GM21360 (cell line): ENCODE results near the gene JPH3.

Experiments used
- ATAC-seq: cut with Tn5 transposase; IDR thresholded peaks from one replicate; pipeline ENCODE4 v1.9.1; 2021; ENCODE audit warnings: mild to moderate bottlenecking, moderate library complexity; ENCODE audit not compliant: unreplicated experiment

The JPH3 gene

DNA sequence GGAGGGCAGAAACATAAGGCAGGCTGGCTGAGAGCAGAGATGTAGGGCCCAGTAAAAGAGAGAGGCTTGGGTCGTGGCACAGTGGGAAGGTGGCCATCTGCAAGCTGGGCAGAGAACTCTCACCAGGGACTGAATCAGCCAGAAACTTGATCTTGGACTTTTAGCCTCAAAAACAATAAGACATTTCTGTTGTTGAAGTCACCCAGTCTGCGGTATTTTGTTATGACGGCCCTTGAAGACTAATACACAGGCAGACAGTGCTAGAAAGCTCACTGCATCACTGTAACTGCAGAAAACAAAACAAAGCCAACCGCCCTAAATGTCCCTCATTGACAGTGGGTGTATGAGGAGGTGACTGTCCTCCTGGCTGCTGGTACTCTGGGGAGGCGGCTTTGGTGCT is 3.9 kb upstream of the JPH3 start:
- no peak for ATAC-seq

DNA sequence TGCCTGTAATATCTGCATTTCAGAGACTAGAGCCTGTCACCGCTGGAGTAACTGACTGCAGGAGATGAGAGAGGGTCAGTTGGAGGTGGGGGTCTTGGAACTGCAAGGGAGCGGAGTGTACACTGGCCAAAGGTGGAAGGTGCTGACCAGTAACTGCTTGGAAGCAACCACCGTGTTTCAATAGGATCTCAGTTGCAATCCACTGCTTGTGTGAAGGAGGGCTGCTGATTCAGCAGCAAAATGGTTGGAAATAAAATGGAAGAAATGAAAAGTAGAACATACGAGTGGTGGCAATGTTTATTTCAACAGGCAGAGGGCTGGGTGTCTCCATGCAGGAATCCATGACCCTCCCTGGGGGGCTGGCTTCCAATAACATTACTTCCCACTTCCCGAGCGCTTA is 2.1 kb upstream of the JPH3 start:
- no peak for ATAC-seq

DNA sequence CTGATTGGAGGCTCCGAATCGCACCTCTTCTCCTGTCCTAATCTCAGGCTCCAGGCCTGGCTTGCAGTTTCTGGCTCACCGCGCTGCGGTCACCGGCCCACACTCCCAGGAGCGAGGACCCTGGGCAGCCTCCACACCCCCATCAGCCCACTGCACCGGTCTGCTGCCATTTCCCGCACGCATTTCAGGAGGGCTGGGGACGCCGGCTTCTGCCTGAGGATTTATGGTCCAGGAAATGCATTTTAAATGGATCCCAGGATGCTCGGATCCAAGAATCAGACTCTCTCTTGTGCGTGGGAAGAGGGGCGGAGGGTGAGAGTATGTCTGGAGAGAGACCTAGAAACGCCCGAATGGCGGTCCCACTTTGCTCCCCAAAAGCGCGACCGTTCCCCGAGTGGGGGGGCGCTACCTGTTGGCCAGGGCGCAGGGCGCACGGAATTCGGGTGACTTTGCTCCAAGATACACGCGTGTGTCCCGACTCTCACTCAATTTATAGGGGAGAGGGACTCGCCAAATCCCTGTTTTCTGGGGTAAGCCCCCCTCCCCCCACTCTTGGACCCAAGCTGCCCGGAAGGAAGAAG is 817 bp upstream of the JPH3 start:
- no peak for ATAC-seq

DNA sequence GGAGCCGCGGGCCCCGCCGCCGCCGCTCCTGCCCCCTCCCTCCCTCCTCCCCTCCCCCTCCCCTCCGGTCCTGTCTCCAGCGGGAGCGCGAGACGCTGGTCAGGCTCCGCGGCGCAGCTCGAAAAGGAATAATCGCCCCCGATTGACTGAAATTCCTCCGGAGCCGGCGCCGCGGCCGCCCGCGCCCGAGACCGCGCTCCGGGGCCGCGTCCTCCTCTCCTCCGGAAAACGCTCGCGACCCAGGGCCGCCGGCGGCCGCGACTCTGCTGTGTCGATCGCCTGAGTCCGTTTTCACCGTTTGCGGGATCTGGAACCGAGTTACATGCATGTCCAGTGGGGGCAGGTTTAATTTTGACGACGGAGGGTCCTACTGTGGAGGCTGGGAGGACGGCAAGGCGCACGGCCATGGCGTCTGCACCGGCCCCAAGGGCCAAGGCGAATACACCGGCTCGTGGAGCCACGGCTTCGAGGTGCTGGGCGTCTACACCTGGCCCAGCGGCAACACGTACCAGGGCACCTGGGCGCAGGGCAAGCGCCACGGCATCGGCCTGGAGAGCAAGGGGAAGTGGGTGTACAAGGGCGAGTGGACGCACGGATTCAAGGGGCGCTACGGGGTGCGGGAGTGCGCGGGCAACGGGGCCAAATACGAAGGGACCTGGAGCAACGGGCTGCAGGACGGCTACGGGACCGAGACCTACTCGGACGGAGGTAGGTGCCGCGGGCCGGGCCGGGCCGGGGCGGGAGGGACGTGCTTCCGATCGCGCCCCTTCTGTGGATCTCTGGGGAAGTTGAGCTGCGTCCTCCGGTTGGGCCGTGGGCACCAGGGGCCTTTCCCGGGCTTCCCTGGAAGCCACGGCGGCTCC is 744 bp downstream of the JPH3 start:
- ATAC-seq, result no peak

DNA sequence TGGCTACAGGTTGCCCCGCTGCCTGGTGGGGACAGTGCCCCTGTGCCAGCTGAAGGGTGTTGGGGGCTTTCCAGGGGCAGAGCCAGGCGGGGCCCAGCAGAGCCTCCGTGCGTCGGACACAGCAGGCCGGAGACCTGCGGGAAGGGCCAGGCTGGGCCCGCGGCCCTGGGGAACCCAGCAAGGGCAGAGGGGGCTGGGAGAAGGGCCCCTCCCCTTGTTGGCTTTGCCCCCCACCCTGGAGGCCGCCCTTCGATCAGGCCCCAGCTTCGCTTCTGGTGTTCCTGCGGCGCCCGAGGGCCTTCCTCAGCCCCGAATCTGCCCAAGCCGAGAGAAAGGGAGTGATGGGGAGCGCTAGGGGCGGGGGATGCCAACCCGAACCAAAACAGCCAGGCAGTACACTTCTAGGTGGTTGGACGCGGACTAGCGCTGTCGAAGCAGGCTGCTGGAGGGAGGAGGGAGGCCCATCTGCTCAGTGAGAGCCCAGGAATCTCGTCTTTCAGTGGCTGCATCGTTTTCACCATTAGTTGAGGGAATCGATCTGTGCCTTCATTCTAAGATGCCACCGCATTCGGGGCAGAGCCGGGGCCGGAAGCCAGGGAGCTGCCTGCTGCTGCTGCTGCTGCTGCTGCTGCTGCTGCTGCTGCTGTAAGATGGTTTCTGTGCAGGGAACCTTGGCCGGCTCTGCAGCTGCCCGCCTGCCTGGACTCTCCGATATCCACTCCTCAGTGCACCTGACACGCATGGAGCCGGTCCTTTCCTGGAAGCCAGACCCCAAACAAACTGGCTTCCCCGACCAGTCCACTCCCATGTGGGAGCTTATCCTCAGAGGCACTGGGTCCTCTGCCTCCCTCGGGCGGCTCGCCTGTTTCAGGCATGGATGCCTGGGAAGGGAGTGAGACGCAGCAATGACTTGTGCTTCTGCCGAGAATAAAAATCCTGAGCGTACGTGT is 1.7 kb downstream of the JPH3 start:
- no peak for ATAC-seq

DNA sequence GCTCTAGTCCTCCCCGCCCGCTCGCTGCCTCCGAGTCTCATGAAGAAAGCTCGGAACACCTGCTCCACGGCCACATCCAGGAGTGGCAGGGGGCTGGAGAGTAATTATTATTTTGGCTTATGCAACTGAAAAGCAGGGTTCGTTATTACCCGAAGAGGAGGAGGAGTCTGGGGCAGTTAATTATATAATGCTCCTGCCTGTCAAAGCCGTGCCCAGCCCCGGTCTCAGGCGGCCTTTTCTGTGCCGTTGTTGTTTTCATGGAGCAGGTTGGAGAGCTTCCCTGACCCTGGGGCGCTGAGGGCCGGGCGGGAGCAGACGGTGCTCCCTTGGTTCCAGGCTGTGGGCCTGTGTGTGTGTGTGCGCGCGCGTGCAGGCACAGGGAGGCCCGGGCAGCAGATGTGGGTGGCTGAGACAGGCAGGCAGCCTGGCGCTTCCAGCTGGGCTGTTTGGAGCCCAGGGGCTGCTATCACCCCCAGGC is 2.4 kb downstream of the JPH3 start:
- no peak for ATAC-seq

DNA sequence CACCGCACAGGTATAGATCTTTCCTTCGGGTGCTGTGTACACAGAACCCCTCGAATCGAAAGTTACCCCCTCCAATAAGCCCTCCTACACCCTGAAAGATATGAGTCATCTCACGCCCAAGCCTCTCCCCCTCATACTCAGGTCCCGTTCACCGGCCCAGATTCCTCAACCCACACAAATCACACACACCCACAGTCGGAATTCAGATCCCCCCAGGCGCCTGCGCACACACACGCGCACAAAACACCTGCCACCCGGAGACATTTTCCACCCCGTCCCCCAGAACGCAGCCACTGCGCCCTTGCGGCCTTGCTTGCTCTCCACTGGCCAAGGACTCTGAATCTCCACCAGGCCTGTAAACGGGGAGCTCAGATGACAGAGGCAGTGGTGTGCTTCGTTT is 4.9 kb downstream of the JPH3 start:
- no peak for ATAC-seq

DNA sequence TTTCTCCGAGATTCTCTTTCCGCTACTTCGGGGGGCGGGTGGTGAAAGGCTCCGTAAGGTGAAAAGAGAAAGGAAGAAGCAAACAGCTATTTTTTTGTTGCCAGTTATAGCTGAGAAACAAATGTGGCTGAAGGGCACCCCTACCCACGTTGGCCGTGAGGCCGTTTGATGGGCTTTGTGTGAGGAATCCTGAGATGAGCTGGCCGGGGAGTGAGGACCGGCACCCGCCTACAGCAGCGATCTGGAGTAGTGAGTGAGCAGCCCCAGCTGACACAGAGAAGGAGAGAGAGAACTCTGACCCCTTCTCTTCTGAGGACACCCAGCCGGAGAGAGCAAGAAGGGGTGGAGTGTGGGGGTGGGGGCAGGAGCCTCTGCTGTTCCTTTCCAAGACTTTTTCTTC is 5.6 kb downstream of the JPH3 start:
- ATAC-seq, result no peak

DNA sequence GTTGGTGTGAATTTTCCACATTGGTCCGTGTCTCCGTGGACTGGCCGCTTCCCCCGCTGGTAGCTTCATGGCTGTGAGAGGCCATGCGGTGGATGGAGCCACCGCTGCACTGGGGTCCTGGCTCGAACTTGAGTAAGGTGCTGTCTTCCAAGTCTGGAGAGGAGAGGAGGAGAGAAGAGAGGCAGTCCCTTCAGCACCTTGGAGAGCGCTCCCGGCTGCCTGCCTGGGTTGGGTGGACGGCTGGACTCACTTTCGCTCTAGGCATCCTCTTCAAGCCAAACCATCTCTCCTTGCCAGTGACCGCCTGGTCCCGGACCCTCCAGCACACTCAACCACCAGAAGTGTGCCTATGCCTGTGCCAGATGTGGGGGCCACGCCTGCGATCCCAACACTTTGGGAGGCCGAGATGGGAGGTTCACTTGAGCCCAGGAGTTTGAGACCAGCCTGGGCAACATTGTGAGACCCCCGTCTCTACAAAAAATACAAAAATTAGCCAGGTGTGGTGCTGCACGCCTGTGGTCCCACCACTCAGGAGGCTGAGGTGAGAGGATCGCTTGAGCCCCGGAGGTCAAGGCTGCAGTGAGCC is 6.2 kb downstream of the JPH3 start:
- ATAC-seq, result no peak

DNA sequence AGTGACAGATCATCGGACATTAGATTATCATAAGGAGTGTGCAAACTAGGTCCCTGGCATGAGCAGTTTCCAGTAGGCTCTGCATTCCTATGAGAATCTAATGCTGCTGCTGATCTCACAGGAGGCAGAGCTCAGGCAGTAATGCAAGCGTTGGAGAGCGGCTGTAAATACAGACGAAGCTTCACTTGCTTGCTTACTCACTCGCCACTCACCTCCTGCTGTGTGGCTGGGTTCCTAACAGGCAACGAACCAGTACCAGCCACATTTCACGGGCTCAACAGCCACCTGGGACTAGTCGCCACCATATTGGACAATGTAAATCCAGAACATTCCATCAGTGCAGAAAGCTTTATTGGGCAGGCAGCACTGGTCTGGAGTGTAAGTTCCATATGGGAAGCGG is 7.7 kb downstream of the JPH3 start:
- ATAC-seq, result no peak

DNA sequence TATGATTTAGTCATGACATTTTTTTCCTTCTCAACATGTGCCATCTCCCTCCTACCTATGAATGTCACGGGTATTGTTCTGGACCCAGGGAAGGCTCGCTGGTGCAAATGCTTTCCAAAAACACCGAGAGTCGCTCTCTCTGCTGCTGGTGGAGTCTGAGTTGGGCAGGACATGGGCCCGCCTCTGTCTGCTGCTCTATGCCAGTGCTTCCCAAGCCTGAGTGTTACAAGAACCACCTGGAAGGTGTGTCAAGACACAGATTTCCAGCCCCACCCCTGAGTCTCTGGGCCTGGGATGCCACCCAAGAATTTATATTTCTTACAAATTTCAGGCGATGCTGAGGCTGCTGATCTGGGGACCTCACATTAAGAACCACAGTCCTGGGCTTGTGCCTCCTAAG is 9.1 kb downstream of the JPH3 start:
- no peak for ATAC-seq

DNA sequence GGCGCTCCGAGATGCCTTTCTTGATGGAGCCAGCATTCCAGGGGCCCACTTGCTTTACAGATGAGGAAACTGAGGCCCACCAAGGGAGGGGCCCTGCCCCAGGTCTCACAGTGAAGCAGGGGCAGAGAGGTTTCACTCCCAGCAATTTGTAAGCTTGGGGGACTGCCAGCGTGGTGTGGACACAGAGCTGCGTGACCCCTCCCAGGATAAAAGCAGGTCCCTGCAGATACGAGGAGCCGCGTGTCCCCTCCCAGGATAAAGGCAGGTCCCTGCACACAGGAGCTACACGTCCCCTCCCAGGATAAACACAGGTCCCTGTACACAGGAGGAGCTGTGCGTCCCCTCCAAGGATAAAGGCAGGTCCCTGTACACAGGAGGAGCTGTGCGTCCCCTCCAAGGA is 11.7 kb downstream of the JPH3 start:
- no peak for ATAC-seq

DNA sequence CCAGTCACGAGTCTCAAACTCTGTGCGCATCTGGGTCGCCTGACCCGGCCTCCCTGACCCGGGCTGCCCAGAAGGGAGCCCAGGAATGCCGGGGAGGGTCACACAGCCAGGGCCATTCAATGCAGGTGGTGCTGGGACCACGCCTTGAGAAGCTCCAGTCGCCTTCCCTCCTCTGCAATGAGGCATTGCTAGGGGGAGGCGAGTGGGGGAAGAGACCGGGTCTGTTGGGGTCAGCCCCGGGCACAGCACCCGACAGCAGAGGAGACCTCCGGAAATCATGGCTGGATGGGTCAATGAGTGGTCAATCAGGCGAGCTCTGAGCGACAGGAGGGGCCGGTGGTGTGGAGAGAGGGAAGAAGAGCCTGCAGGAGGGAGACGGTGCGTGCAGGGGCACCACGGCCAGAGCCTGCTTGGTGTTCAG is 13.3 kb downstream of the JPH3 start:
- ATAC-seq, result no peak

DNA sequence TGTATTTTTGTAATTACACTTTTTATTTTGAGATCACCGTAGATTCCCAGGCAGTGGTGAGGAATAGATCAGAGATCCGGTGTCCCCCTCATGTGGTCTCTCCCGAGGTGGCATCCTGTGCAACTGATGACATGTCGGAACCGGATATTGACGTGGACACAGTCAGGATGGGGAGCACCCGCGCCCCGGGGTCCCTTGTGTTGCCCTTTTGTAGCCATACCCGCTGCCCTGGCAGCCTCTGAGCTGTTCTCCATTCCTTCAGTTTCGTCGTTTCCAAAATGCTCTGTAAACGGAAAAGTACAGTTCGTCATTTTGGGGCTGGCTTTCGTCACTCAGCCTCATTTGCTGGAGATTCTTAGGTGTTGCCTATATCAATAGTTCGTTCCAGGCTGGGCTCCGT is 14.2 kb downstream of the JPH3 start:
- ATAC-seq, result no peak

DNA sequence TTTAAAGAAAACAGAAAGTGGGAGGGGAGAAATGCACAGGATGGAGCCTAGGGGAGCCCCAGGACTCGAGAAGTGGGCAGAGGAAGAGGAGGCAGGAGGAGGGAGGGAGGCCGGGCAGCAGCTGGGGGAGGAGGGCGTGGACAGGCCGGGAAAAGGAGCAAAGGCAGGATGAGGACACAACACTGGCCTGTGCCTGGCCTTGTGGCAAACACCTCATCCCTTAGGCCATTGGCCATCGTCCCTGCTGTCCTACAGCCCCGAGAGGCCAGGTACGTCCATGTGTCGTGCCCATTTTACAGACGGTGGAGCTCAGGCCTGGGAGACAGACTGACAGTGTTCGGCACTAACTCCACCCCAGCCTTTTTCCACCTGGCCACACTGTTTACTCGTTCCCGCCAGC is 15.9 kb downstream of the JPH3 start:
- ATAC-seq, result no peak

DNA sequence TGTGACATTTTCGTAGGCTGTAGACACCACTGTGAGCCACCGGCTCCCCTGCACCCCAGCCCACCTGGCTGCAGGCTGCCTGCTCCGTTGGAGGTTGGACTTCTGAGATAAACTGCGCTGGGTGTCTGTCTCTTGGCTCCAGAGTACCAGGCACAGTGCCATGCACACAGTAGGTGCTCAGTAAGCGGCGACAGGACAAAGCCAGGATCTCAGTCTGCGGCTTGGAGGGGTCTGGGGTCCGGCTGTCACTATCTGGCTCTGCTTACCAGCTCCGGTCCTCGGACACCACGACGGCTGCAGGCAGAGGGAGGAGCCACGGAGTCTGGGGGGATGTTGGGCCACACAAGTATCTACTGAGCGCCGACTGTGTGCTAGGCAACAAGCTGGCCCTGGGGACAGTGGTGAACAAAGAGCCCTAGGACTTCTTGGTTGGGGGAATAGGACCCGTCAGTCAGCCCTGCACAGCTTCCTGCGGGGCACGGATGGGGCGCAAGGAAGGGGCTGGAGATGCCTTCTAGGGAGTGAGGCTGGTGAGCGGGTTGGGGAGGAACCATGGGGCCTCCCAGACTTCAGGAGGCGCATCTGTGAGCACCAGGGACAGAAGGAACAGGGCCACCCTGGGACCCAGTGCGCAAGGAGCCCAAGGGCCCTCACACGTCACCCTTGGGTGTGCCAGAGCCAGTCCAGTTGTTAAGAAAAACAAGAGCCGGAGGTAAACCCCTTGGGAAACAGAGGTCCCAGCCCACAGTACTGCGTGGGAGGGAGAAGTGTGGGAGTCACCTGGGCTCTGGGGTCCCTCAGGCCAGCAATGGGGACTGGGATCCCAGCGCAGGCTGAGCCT is 17.3 kb downstream of the JPH3 start:
- ATAC-seq, result no peak

DNA sequence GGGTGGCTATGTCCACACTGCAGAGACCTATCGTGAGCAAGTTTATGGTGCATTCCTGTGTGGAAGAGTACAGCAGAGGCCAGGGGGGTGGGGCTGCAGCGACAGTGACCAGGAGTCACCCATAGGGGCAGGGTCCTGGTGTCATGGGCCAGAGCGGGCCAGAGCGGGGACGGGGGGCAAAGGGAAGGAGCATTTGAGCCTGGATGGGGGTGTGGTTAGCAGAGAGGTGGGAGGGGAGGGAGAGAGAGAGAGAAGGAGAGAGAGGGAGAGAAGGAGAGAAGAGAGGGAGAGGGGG is 17.8 kb downstream of the JPH3 start:
- no peak for ATAC-seq

DNA sequence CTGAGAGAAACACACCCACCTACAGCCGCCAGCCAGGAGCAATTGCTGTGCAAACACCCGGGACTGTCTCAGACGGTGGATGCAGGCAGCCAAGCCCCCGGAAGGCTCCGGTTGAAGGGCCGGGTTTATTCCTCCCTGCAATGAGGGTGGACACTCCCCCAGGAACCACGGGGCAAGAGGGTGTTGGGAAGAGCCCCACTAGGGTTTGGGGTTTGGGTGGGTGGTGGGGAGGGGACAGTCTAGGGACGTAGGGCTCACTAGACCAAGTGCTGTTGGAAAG is 19.2 kb downstream of the JPH3 start:
- ATAC-seq, result no peak

DNA sequence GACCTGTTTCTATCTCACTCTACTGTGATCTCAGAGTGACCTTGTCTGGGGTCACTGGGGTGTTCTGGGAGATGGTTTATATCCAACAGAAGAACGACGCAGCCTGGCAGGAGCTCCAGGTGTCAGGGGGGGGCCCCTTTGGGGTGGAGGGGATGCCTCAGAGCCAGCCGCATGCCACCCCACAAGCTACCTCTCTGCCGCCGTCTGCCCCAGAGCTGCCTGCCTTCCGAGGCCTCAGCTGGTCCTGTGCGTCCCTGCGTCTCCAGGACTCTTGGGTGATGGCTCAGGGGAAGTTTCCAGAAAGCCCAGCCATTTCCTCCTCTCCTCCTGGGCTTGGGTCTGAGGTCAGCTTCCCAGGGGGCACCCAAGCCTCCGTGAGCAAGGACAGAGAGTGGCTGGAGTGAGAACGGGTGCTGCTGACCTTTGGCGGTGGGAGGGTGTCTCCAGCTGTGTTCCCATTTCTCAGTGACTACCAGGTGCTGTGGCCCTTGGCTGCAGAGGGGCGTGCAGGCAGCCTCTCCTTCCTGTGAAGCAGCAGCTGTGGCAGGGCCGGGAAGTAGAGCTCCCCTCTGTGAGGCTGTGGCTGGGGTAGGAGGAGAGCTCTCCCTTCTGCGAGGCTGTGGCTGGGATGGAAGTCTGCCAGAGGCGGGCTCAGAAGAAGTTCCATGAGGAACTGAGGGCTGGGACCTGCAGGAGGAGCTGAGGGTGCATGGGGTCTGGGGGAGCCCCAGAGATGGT is 19.8 kb downstream of the JPH3 start:
- ATAC-seq, result no peak

DNA sequence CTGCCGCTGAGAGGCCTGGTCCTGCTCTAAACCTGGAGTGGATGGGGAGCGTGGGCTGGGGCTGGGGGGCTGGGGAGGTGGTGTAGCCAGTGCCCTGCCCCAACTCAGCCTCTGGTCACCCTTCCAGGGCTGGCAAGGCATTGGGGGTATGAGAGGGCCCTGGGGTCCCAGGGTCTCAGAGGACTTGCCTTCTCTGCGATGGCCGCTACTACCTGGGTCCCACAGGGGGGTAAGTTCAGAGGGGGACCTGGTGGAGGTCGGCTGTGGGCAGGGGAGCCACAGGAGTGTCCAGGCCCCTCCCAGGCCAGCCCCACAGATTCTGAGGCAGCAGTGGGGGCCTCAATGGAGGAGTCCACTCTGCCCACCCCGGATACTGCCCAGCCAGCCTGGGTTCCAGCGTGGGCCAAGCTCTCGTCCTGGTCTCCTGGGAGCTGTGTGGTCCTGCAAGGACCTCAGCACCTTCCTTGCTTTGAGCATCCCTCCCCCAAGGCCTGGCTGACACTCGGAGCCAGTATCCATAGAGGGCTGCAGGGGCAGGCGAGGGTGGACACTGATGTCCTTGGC is 20.5 kb downstream of the JPH3 start:
- no peak for ATAC-seq
